ENCODE data around the gene LETM1. TPM values are rescaled to one million over a fixed set of nuclear protein-coding genes. Genes with fewer than 3 reads are reported as not detected.

Gene LETM1
- total and polyA plus RNA-seq, 2 of the 13 experiments (the other 11 are each of a cell fraction or from before 2014, with no cell fraction given), result 9.7 to 41.6 TPM

DNA sequence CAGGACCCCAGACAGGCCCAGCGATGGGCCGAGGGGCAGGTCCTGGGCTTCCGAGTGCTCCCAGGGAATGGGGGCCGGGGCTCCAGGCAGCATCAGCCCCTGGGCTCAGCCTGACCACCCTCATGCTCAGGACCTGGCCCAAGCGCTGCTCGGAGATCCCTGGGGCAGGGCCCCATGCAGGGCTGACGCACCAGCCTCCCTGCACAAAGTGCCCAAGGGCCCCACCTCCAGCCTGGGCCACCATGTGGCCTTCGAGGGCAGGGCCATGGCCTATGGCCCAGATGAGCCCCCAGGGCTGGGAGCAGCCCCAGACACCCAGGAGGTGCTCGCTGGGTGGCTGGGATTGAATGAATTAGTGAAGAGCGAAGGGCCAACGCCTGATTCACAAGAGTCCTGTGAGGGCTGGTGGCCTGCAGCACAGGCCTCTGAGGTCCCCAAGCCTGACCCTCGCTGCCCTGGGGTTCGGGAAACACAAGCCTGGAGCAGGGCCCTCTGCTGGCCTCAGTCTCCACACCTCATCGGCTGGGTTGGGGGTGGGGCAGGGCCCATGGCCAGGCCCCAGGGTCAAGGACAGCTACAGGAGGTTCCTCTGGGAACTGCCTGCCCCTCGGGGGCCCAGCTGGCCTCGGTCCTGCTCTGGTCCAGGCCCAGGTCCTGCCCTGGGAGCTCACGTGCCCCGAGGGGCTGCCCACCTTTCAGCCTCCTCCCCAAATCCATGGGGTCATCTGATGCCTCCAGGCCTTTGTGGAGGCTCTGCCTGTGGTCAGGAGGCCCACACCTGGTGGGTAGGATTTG, 76.2 kb downstream of the LETM1 start (continued):
- TF ChIP-seq ZEB1 (IDR thresholded peaks at IDR 0.05; ENCODE audit: insufficient replicate concordance, low read depth) (no peak), ZNF660 (CRISPR knock-in tag; IDR thresholded peaks at IDR 0.05; ENCODE audit: borderline replicate concordance, low read depth) (no peak), ZXDC (CRISPR knock-in tag; IDR thresholded peaks at IDR 0.05) (no peak; the same call in 1 of the 2 replicates), ZBTB4 (CRISPR knock-in tag; IDR thresholded peaks at IDR 0.05; ENCODE audit: borderline replicate concordance) (no peak), EEA1 (CRISPR knock-in tag; IDR thresholded peaks at IDR 0.05; ENCODE audit: borderline replicate concordance) (no peak), SNAI1 (CRISPR knock-in tag; IDR thresholded peaks at IDR 0.05; ENCODE audit: borderline replicate concordance) (no peak), ATF4 (CRISPR knock-in tag; IDR thresholded peaks at IDR 0.05) (no peak), NR2F2 (IDR thresholded peaks at IDR 0.05; ENCODE audit: borderline replicate concordance, low read depth) (no peak), PAWR (CRISPR knock-in tag; IDR thresholded peaks at IDR 0.05; ENCODE audit: borderline replicate concordance) (0 out of 2 replicates have a peak, but pooled peaks have one; percentile 22), ZBTB42 (CRISPR knock-in tag; IDR thresholded peaks at IDR 0.05) (peak; percentile 44; the same call in 1 of the 2 replicates), ZNF3 (CRISPR knock-in tag; IDR thresholded peaks at IDR 0.05) (no peak), ZNF282 (IDR thresholded peaks at IDR 0.05; ENCODE audit: partially characterized antibody) (no peak), GFI1 (CRISPR knock-in tag; IDR thresholded peaks at IDR 0.05; ENCODE audit: borderline replicate concordance) (no peak), ZSCAN21 (CRISPR knock-in tag; IDR thresholded peaks at IDR 0.05; ENCODE audit: borderline replicate concordance) (peak; percentile 90), SATB2 (CRISPR knock-in tag; IDR thresholded peaks at IDR 0.05) (no peak), ZBTB34 (CRISPR knock-in tag; IDR thresholded peaks at IDR 0.05) (peak; percentile 86), ZNF652 (CRISPR knock-in tag; IDR thresholded peaks at IDR 0.05; ENCODE audit: borderline replicate concordance, low read depth) (no peak), ZNF768 (CRISPR knock-in tag; IDR thresholded peaks at IDR 0.05) (no peak), ZNF432 (CRISPR knock-in tag; IDR thresholded peaks at IDR 0.05; ENCODE audit: borderline replicate concordance) (no peak), GATAD1 (CRISPR knock-in tag; IDR thresholded peaks at IDR 0.05) (no peak)
